Psoas muscle (tissue), 8 donors: ENCODE data around the gene COL7A1. TPM values are rescaled to one million over a fixed set of nuclear protein-coding genes. Genes with fewer than 3 reads are reported as not detected.

Experiments used
- ATAC-seq, 4 donors: fragments of 200-7000 bp; cut with Tn5 transposase; one replicate each; pipeline ENCODE4 v1.9.1; 2020; ENCODE audit warnings: moderate library complexity in 3 of 4, mild to moderate bottlenecking in 2 of 4
- DNase-seq, 2 donors: peaks; one replicate each; pipeline ENCODE4 v3.0.0-alpha.2; 2020
- H3K27ac ChIP-seq: fragments of 200-600 bp; one replicate; pipeline ENCODE4 v1.8.0; 2022
- H3K27me3 ChIP-seq, 3 donors: fragments of 200-600 bp in 1 of 3; one replicate each; pipeline versions ENCODE4 v1.6.1 to v1.8.0; 2013 to 2022; ENCODE audit warnings: low read length in 2 of 3, mild to moderate bottlenecking in 2 of 3, moderate library complexity in 1 of 3; ENCODE audit not compliant: insufficient read depth in 3 of 3
- H3K36me3 ChIP-seq, 2 donors: fragments of 200-600 bp in 1 of 2; one replicate each; pipeline versions ENCODE4 v1.6.1 to v1.8.0; 2013 to 2022; ENCODE audit warnings: low read depth in 1 of 2, mild to moderate bottlenecking in 1 of 2, moderate library complexity in 1 of 2; ENCODE audit not compliant: insufficient read depth in 1 of 2
- H3K4me1 ChIP-seq: fragments of 200-600 bp; one replicate; pipeline ENCODE4 v1.8.0; 2022
- H3K4me3 ChIP-seq: fragments of 200-600 bp; one replicate; pipeline ENCODE4 v1.8.0; 2022; ENCODE audit warnings: mild to moderate bottlenecking
- H3K9me3 ChIP-seq: fragments of 200-600 bp; one replicate; pipeline ENCODE4 v1.8.0; 2022
- WGBS, 3 donors: extraction: QIAGEN DNeasy Blood & Tissue Kit; methylation state at CpG; one replicate each; pipeline versions ENCODE4 v1.1.6 to v1.1.7; 2013; 5-methylcytosine and 5-hydroxymethylcytosine counted together
- intact Hi-C, 2 donors: fragments of 100-400 bp; cut with DNase I; formaldehyde crosslinking; loops; one replicate each; pipeline versions ENCODE4 v1.11.0 to v1.14.2; 2022
- polyA plus RNA-seq, 3 donors: library from polyadenylated mRNA; stranded (reverse); fragments of 200-250 nt; gene quantifications; one replicate each; pipeline ENCODE4 v1.2.3, GENCODE V29; 2013
- total RNA-seq, 4 donors: library from RNA; stranded (reverse); fragmentation: NEBNext Ultra II Directional in 2 of 4; extraction: Animal tissue kit (Norgen Biotek cat#: 25700) in 2 of 4; gene quantifications; one replicate each; pipeline versions ENCODE4 v1.2.1 to v1.2.4, GENCODE V29; 2021 to 2023
- TF ChIP-seq, protein P1 (sequence below): fragments of 200-600 bp; IDR thresholded peaks from one replicate; pipeline ENCODE4 v1.8.0; 2022; ENCODE audit warnings: antibody characterized with exemption
- donor health status: healthy with polysubstance abuse.
- donor health status: DM: no; HTN: no; CAD: no; lungs with moderate emphysema.
- donor health status: Bipolar disorder and iron deficiency.
- donor health status: healthy.
- donor health status: DM: yes; HTN: yes; CAD: no.
- donor health status: DM: no; HTN: no; CAD: no.
- donor health status: DM: no; HTN: no; CAD: no.
- donor health status: DM: yes; HTN: yes; CAD: no.

The COL7A1 gene
- total and polyA plus RNA-seq, 7 donors: 1.6 to 22.2 (median 5.1) TPM

DNA sequence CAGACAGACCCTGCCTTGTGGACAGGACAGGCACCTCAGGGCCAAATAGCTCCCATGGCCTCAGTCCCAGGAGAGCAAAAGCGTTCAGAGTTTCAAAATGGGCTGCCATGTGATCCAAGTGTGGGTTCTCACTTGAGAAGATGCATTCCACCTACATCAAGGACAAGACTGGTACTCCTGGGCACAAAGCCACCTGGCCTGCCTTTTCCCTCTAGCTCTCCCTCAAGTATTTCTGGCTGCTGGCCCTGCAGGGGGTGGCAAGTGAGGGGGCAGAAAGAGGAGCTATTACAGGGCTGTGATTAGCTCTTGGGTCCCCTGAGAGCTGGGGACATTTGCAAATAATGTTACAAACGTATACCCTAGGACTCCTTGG is 6.5 kb upstream of the COL7A1 start:
- Histone ChIP-seq H3K36me3 (peaks cover 31 to 81% of the 10 kb centered on the region in 2 donors), H3K27ac (peak overlapping the region; percentile 94), H3K9me3 (no peaks in the 10 kb centered on the region), H3K4me3 (peak overlapping the region; percentile 25), H3K4me1 (peaks cover 62% of the 10 kb centered on the region), H3K27me3 (no peaks in the 10 kb centered on the region)
- 16 to 38% (median 22%) methylated on average over 2 of the region's 2 CpGs for WGBS, 3 donors
- peak; percentile 63 to 74 (median 66) for ATAC-seq
- intact Hi-C loops: no loop called here
- TF ChIP-seq, protein P1, sequence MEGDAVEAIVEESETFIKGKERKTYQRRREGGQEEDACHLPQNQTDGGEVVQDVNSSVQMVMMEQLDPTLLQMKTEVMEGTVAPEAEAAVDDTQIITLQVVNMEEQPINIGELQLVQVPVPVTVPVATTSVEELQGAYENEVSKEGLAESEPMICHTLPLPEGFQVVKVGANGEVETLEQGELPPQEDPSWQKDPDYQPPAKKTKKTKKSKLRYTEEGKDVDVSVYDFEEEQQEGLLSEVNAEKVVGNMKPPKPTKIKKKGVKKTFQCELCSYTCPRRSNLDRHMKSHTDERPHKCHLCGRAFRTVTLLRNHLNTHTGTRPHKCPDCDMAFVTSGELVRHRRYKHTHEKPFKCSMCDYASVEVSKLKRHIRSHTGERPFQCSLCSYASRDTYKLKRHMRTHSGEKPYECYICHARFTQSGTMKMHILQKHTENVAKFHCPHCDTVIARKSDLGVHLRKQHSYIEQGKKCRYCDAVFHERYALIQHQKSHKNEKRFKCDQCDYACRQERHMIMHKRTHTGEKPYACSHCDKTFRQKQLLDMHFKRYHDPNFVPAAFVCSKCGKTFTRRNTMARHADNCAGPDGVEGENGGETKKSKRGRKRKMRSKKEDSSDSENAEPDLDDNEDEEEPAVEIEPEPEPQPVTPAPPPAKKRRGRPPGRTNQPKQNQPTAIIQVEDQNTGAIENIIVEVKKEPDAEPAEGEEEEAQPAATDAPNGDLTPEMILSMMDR: no peak
- DNase-seq: peak; percentile 80 to 92

DNA sequence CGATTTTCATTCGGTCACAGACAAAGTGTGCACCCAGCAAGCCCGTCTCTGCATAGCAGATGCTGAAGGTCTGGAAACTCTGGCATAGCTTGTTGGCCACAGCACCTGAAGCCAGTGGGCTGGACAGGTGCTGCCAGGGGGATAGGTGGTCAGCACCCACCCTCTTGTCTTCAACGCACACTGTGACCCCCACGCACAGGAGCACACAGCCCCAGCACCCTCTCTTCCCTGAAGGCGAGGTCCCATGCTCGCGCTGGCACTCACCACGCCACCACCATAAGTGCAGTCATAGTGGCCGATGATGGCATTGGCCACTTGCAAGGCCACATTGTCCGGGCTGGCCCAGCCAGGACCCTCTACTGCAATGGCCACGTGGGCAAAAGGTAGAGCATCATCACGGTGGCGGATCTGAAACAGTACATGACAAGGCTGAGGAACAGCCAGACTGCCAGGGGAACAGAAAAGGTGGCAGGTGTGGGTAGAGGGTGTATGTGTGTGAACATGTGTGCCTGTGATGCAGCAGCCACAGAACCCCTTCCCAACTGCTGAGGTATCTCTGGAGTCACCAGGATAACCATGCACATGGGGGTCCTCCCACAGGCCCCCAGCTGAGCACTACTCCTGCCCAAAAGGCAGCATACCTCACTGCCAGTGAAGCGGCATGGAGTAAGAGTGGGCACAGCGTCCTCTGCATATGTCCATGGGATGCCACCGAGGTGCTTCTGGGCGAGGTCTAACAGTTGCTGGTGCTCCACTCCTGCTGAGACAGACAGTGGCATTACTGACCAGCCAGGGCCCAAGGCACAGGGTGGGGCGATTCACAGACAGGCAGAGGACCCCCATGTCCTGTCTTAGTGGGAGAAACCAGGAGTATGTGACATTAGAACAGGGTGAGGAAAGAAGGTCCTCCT is 5.8 kb upstream of the COL7A1 start:
- WGBS, 3 donors: 84 to 92% (median 88%) methylated on average over 19 of the region's 19 CpGs
- Histone ChIP-seq H3K27ac (peak overlapping the region; percentile 94), H3K4me1 (peaks cover 67% of the 10 kb centered on the region), H3K36me3 (peaks cover 31 to 75% of the 10 kb centered on the region in 2 donors), H3K4me3 (peak overlapping the region; percentile 25), H3K27me3 (no peaks in the 10 kb centered on the region), H3K9me3 (no peaks in the 10 kb centered on the region)
- TF ChIP-seq, protein P1: no peak
- intact Hi-C loops: no loop called here
- DNase-seq: no peak
- peak in 1 of 4 donors; percentile 4 for ATAC-seq

DNA sequence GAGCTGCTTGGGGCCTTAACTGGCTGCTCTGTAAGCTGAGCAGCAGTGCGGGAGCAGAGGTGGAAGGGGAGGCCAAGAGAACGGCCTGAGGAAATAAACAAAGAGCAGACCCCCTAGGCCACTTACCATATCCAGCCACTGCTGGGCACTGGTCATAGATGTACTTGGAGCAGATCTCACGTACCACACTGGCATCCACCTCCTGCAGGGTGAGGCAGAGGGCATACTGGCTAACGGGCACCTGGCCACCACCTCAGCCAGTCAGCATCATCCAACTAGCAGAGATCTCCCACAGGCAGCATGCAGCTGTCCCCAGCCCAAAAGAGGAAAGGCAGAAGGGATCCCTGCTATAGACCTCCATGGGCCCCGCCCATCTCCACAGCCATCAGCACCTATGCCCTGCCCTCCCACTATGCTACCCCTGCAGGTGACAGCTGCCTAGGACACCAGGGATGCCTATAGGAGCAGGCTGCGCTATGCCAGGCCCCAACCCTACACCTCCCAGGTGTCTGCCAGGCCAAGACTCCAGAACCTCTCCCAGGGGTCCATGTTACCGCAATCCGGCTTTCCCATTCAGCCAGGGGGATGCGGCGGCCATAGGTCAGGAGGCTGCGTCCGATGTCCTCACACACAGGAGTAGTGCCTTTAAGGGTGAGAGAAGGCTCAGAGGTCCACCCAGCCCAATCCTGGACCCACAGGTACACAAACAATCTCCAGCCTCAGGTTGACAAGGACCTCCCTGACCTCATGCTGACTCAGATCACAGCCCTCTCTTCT is 4.6 kb upstream of the COL7A1 start:
- ATAC-seq: peak in 1 of 4 donors; percentile 16
- 75 to 80% (median 78%) methylated on average over 12 of the region's 12 CpGs for WGBS, 3 donors
- intact Hi-C loops: no loop called here
- H3K27ac ChIP-seq: peak overlapping the region; percentile 94
- H3K4me1 ChIP-seq: peaks cover 71% of the 10 kb centered on the region
- peaks cover 29 to 62% of the 10 kb centered on the region in 2 donors for H3K36me3 ChIP-seq
- no peaks in the 10 kb centered on the region for H3K27me3 ChIP-seq
- TF ChIP-seq, protein P1: no peak
- peak overlapping the region; percentile 2 for H3K4me3 ChIP-seq
- DNase-seq: peak in 1 of 2 donors; percentile 45
- H3K9me3 ChIP-seq: no peaks in the 10 kb centered on the region

DNA sequence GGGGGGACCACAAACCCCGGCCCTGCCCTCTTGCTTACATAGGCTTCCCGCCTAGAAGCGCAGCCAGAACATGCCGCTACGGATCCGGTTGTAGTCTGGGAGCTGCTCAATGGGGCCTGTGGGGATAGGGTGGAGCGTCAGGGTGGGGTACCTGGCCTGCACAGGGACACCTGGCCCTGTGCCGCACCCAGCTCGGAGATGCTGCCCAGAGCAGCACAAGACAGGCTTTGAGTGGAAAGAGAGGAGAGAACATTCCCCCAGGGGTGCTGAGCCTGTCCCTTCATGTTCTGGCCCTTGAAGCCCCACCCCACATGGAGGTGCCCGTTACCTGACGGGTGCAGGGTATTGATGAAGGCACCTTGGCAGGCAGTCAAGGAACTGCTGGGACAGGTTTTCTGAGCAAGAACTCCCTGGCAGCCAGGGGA is 4.0 kb upstream of the COL7A1 start:
- peaks cover 77% of the 10 kb centered on the region for H3K4me1 ChIP-seq
- WGBS, 3 donors: 44 to 71% (median 47%) methylated on average over 11 of the region's 11 CpGs
- H3K36me3 ChIP-seq: peaks cover 25 to 56% of the 10 kb centered on the region in 2 donors
- H3K27me3 ChIP-seq: no peaks in the 10 kb centered on the region
- ATAC-seq: no peak
- H3K4me3 ChIP-seq: peak overlapping the region; percentile 2
- intact Hi-C loops: no loop called here
- H3K9me3 ChIP-seq: no peaks in the 10 kb centered on the region
- DNase-seq: no peak
- TF ChIP-seq, protein P1: no peak
- peak overlapping the region; percentile 94 for H3K27ac ChIP-seq
